ENCODE measurements around the gene HPN.

The HPN gene

DNA sequence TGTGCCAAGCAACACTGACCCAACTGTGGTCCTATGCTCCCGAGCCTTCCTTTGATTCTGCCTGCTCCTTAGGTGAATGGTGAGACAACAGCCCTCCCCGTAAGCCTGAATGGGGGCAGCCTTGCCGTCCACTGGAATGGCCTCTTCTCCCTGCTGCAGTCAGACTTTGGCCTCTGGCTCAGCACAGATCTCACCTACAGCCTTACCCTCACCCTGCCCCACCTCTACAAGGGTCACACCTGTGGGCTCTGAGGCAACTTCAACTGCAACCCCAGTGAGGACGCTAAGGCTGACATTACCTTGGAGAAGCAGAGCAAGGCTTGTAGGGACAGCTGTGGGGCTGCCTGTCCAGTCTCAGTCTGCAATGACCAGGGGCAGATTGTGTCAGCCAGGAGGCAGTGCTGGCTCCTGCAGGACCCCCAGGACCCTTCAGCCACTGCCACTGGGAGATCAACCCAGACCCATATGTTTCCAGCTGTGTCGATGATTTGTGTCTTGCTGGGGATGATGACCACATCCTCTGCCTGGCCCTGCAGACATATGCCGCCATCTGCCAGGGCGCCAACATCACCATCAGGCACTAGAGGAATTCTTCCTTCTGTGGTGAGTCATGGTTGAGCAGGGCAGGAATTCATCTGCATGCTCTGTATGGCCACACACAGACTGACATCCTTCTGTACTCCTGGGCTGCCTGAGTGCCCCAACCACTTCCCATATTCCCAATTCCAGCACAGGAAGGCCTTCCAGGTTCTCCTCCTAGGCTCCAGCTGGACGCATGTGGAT is 46.8 kb downstream of the HPN start:
- TF ChIP-seq, protein P1, sequence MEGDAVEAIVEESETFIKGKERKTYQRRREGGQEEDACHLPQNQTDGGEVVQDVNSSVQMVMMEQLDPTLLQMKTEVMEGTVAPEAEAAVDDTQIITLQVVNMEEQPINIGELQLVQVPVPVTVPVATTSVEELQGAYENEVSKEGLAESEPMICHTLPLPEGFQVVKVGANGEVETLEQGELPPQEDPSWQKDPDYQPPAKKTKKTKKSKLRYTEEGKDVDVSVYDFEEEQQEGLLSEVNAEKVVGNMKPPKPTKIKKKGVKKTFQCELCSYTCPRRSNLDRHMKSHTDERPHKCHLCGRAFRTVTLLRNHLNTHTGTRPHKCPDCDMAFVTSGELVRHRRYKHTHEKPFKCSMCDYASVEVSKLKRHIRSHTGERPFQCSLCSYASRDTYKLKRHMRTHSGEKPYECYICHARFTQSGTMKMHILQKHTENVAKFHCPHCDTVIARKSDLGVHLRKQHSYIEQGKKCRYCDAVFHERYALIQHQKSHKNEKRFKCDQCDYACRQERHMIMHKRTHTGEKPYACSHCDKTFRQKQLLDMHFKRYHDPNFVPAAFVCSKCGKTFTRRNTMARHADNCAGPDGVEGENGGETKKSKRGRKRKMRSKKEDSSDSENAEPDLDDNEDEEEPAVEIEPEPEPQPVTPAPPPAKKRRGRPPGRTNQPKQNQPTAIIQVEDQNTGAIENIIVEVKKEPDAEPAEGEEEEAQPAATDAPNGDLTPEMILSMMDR (conservative IDR thresholded peaks at IDR 0.05): no peak
- TF ChIP-seq ZFX (IDR thresholded peaks at IDR 0.05): no peak
- H3K27ac ChIP-seq: no peak overlapping the region

GRCh38 chr19:35089554-35089953 is 48.0 kb downstream of the HPN start:
- H3K27ac ChIP-seq: no peak overlapping the region; the same call in 1 of the 2 replicates

DNA sequence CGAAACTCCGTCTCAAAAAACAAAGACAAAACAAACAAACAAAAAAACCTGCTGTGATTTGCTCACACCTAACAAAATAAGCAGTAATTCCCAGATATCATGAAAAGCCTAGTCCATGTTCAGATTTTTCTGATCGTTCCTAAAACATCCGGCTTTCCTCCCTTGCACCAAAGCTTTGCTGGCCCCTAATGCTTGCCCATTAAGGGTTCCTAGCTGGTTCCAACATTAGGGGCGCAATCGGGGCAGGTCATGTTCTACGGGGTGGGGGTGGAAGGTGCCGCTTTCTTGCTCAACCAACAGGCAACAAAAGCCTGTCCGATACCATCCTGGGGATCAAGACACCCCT is 48.6 kb downstream of the HPN start:
- TF ChIP-seq ZFX (IDR thresholded peaks at IDR 0.05): no peak
- TF ChIP-seq, protein P1 (conservative IDR thresholded peaks at IDR 0.05): no peak
- peak overlapping the region; percentile 64 for H3K27ac ChIP-seq

More at GRCh38 chr19:35089554-35089953, 48.0 kb downstream of the HPN start:
- no peak for TF ChIP-seq ZFX (IDR thresholded peaks at IDR 0.05)
- TF ChIP-seq, protein P1 (conservative IDR thresholded peaks at IDR 0.05): no peak

DNA sequence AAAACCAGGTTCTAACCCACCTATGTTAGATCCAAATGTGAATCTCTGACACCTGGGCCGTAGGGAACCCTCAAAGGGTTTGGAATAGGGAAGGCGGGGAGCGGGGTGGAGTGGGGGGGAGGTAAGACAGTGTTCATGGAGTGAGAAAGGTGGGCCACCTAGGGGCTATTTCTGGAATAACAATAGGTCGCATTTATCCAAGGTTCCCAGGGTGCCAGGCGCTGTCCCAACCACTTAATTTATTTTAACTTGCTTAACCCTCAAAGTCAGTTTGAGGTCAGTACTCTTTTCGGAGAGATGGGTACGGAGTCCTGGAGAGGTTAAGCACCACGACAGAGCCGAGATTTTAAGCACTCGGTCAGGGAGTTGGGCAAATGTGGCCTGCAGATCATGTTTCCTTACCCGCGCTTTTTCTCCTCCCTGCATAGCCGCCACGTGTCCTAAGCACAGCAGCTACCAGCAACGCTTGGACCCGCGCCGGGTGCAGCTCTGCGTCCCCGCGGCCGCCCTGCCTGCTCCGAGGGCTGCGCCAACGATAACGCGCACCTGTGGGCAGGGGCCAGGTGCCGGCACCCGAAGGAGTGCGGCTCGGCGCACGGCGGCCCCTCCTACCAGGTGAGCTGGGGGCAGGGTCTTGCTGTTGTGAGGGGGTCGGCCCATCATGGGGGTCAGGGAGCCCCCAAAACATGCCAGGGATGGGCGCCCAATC is 49.1 kb downstream of the HPN start:
- peak overlapping the region; percentile 64 for H3K27ac ChIP-seq
- no peak for TF ChIP-seq ZFX (IDR thresholded peaks at IDR 0.05)
- TF ChIP-seq, protein P1 (conservative IDR thresholded peaks at IDR 0.05): peak; percentile 87

- H3K27ac ChIP-seq: no peak overlapping the region
- TF ChIP-seq ZFX (IDR thresholded peaks at IDR 0.05): no peak
- TF ChIP-seq, protein P1 (conservative IDR thresholded peaks at IDR 0.05): no peak
Measured at GRCh38 chr19:35093430-35093829, 51.9 kb downstream of the HPN start.

DNA sequence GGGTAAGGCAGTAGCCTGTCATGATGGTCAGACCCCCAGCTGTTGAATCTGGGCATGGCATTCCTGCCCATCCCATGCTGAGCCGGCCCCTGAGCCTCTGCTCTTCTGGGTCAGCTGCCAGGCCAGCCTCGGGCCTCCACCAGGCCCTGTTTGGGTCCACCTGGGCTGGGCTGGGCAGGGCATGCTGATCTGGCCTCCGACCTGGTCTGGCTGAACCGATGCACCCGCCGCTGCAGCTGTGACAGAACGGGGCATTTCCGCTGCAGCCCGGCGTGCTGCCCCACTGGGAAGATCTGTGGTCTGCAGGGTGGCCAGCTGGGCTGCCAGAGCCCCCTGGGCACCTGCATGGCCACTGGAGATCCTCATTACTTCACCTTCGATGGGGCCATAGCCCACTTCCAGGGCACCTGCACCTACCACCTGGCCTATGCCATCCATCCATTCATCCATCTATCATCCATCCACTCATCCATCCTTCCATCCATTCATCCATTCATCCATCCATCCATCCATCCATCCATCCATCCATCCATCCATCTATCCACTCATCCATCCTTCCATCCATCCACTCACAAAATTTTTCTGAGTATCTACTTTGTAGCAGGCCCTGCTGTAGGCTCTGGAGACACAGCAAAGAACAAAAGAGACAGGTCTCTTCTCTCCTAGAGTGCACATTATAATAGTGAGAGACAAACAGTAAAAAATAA is 52.6 kb downstream of the HPN start:
- TF ChIP-seq, protein P1 (conservative IDR thresholded peaks at IDR 0.05): no peak
- TF ChIP-seq ZFX (IDR thresholded peaks at IDR 0.05): no peak

GRCh38 chr19:35094656-35095055 is 53.1 kb downstream of the HPN start:
- no peak for TF ChIP-seq ZFX (IDR thresholded peaks at IDR 0.05)
- TF ChIP-seq, protein P1 (conservative IDR thresholded peaks at IDR 0.05): no peak
- H3K27ac ChIP-seq: no peak overlapping the region

More for the DNA sequence above, 52.6 kb downstream of the HPN start:
- H3K27ac ChIP-seq: no peak overlapping the region

All from C4-2B (cell line).